PC-9 (cell line): ENCODE results near the gene HDAC8. TPM values are rescaled to one million over a fixed set of nuclear protein-coding genes. Genes with fewer than 3 reads are reported as not detected.

ENCODE experiments used
- BruUV-seq: library from RNA; stranded (reverse); fragments of 400-500 nt; replicated peaks from 2 replicates; lab custom pipeline; 2021; lab: Mats Ljungman, UMichigan
- CTCF ChIA-PET: fragments of 300-600 bp; sonication (Branson Sonifier 250); formaldehyde crosslinking; loops from one replicate; lab custom pipeline; 2022; ENCODE audit warnings: antibody characterized with exemption; lab: Charles Lee
- POLR2A ChIA-PET: fragments of 300-600 bp; sonication (Branson Sonifier 250); formaldehyde crosslinking; loops from one replicate; lab custom pipeline; 2022; ENCODE audit warnings: antibody characterized with exemption; ENCODE audit not compliant: unreplicated experiment; lab: Charles Lee
- DNase-seq, 2 experiments: peaks; one replicate each; pipeline versions ENCODE4 v3.0.0 to v3.0.0-alpha.2; 2015 to 2022; ENCODE audit warnings: mixed read lengths in 1 of 2
- H2AFZ ChIP-seq: fragments of 200-600 bp; sonication (generic); 2 replicates; pipeline ENCODE4 v1.8.1; 2017; ENCODE audit warnings: antibody characterized with exemption
- H3F3A ChIP-seq: fragments of 200-600 bp; sonication (generic); 2 replicates; pipeline ENCODE4 v1.8.1; 2017; ENCODE audit warnings: antibody characterized with exemption, mild to moderate bottlenecking, low read depth; ENCODE audit not compliant: insufficient read depth
- H3K27ac ChIP-seq: fragments of 200-600 bp; sonication (generic); 2 replicates; pipeline ENCODE4 v1.6.1; 2016; ENCODE audit warnings: mixed run types
- H3K27me3 ChIP-seq: fragments of 200-600 bp; sonication (generic); 2 replicates; pipeline ENCODE4 v1.6.1; 2016; ENCODE audit warnings: low read depth, mixed run types; ENCODE audit not compliant: insufficient read depth
- H3K36me3 ChIP-seq: fragments of 200-600 bp; sonication (generic); 2 replicates; pipeline ENCODE4 v1.6.1; 2016; ENCODE audit warnings: low read depth, mixed run types
- H3K4me1 ChIP-seq: fragments of 200-600 bp; sonication (generic); replicated peaks from 2 replicates; pipeline ENCODE4 v1.6.1; 2016; ENCODE audit warnings: mixed run types; ENCODE audit not compliant: insufficient read depth
- H3K4me2 ChIP-seq: fragments of 200-600 bp; sonication (generic); 2 replicates; pipeline ENCODE4 v1.6.1; 2017; ENCODE audit warnings: mixed run types
- H3K4me3 ChIP-seq: fragments of 200-600 bp; sonication (generic); 2 replicates; pipeline ENCODE4 v1.6.1; 2016; ENCODE audit warnings: mixed run types
- H3K79me2 ChIP-seq: fragments of 200-600 bp; sonication (generic); 2 replicates; pipeline ENCODE4 v1.6.1; 2017; ENCODE audit warnings: low read depth, mixed run types
- H3K9me2 ChIP-seq: fragments of 200-600 bp; sonication (generic); 2 replicates; pipeline ENCODE4 v1.8.1; 2017; ENCODE audit warnings: mild to moderate bottlenecking; ENCODE audit not compliant: insufficient read depth
- H3K9me3 ChIP-seq: fragments of 200-600 bp; sonication (generic); 2 replicates; pipeline ENCODE4 v1.8.1; 2016; ENCODE audit warnings: low read depth; ENCODE audit not compliant: insufficient read depth
- H4K20me1 ChIP-seq: fragments of 200-600 bp; sonication (generic); 2 replicates; pipeline ENCODE4 v1.8.1; 2017; ENCODE audit not compliant: insufficient read depth
- EZH2 ChIP-seq: fragments of 200-600 bp; sonication (generic); IDR thresholded peaks from 2 replicates; pipeline ENCODE4 v1.8.0; 2017; ENCODE audit warnings: antibody characterized with exemption, low read depth
- intact Hi-C: fragments of 100-400 bp; cut with micrococcal nuclease; formaldehyde crosslinking; loops from one replicate; pipeline ENCODE4 v1.10.0; 2022; ENCODE audit not compliant: unreplicated experiment
- total RNA-seq: library from RNA; stranded (reverse); gene quantifications from 2 replicates; pipeline ENCODE4 v1.2.3, GENCODE V29; 2021
- TF ChIP-seq, protein P1 (sequence below): fragments of 200-600 bp; sonication (generic); conservative IDR thresholded peaks from 2 replicates; pipeline ENCODE4 v1.6.1; 2017; ENCODE audit warnings: mixed run types, antibody characterized with exemption, mild to moderate bottlenecking, moderate library complexity

HDAC8 gene
- total RNA-seq, 1 experiment from 2014 or later: 61.3 TPM

DNA sequence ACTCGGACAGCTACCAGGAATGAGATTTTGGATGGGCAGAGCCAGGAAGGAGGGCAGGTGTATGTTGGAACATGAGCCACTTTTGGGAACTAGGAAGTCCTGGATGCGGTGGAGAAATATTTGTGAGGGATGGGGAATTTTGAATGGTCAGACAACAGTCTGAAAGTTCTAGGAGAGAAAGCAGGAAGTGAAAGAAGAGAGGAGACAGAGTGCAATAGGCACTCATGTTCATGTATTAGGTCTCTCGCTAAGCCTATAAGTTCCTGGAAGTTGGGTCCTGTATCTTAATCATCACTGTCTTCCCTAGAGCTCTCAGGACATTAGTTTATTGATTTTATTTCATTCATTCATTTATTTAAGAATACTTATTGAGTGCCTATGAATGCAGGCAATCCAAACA is 201.2 kb downstream of the HDAC8 start:
- H4K20me1 ChIP-seq: no peaks in the 10 kb centered on the region
- no peak overlapping the region for H3K27ac ChIP-seq
- no peaks in the 10 kb centered on the region for H3K9me2 ChIP-seq
- no peak for DNase-seq
- H3K36me3 ChIP-seq: no peaks in the 10 kb centered on the region
- H3K4me1 ChIP-seq: no peaks in the 10 kb centered on the region
- TF ChIP-seq, protein P1, sequence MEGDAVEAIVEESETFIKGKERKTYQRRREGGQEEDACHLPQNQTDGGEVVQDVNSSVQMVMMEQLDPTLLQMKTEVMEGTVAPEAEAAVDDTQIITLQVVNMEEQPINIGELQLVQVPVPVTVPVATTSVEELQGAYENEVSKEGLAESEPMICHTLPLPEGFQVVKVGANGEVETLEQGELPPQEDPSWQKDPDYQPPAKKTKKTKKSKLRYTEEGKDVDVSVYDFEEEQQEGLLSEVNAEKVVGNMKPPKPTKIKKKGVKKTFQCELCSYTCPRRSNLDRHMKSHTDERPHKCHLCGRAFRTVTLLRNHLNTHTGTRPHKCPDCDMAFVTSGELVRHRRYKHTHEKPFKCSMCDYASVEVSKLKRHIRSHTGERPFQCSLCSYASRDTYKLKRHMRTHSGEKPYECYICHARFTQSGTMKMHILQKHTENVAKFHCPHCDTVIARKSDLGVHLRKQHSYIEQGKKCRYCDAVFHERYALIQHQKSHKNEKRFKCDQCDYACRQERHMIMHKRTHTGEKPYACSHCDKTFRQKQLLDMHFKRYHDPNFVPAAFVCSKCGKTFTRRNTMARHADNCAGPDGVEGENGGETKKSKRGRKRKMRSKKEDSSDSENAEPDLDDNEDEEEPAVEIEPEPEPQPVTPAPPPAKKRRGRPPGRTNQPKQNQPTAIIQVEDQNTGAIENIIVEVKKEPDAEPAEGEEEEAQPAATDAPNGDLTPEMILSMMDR: no peak
- TF ChIP-seq EZH2: no peak
- intact Hi-C loops: no loop called here
- no peaks in the 10 kb centered on the region for H3K79me2 ChIP-seq
- H3F3A ChIP-seq: no peaks in the 10 kb centered on the region
- no peak overlapping the region for H3K4me3 ChIP-seq
- ChIA-PET CTCF (no interaction called here), POLR2A (no interaction called here)
- no peak overlapping the region for H2AFZ ChIP-seq
- H3K27me3 ChIP-seq: no peaks in the 10 kb centered on the region
- H3K9me3 ChIP-seq: no peaks in the 10 kb centered on the region
- no peak overlapping the region for H3K4me2 ChIP-seq
- BruUV-seq: no TSS peak

DNA sequence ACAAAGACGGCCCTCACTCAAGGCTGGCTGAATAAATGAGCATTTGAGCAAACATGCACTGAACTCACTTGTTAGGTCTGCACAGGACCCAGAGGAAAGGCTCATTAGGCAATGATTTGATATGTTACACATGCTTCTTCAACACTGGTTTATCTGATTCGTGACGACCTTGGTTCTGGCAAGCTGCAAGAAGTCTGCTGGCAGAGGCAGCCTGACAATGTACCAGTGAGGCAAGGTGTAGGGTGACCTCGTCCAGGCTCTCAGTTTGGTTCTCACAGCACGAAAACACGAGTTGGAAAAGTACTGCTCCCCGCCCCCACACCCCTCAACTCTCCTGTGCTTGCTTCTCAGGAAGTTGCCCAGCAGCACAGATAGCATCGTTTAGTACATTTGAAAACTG is 203.8 kb downstream of the HDAC8 start:
- no peaks in the 10 kb centered on the region for H3K79me2 ChIP-seq
- no peak for DNase-seq
- no peaks in the 10 kb centered on the region for H3F3A ChIP-seq
- H3K9me3 ChIP-seq: no peaks in the 10 kb centered on the region
- H3K36me3 ChIP-seq: no peaks in the 10 kb centered on the region
- no peaks in the 10 kb centered on the region for H3K27me3 ChIP-seq
- BruUV-seq: no TSS peak
- TF ChIP-seq, protein P1: no peak
- TF ChIP-seq EZH2: no peak
- no peaks in the 10 kb centered on the region for H3K9me2 ChIP-seq
- ChIA-PET POLR2A (no interaction called here), CTCF (no interaction called here)
- H3K4me2 ChIP-seq: no peak overlapping the region
- no peak overlapping the region for H2AFZ ChIP-seq
- intact Hi-C loops: no loop called here
- H3K4me3 ChIP-seq: no peak overlapping the region
- no peaks in the 10 kb centered on the region for H4K20me1 ChIP-seq
- H3K27ac ChIP-seq: no peak overlapping the region
- H3K4me1 ChIP-seq: no peaks in the 10 kb centered on the region

DNA sequence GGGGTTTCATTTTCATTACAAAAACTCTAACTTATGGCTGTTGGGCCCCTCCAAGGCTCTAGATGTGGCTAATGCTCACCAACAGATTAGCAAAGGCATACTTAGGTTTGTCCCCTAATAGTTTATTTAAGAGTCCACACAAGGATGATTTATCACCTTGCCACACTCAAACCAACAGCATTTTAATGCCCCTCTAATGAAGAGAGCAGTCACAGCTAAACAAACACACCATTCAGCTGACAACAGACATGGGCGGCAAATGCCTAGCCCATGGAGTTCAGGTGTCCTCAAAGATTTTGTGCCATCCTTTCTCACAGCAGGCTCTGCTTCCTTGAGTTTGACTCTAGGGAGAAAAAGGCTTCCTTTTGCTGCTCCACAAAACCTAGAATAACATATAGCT is 205.1 kb downstream of the HDAC8 start:
- Histone ChIP-seq H3K27me3 (no peaks in the 10 kb centered on the region), H3K9me2 (no peaks in the 10 kb centered on the region), H3K27ac (no peak overlapping the region), H3F3A (no peaks in the 10 kb centered on the region), H2AFZ (no peak overlapping the region), H3K4me3 (no peak overlapping the region), H3K79me2 (no peaks in the 10 kb centered on the region), H3K4me2 (no peak overlapping the region), H4K20me1 (no peaks in the 10 kb centered on the region), H3K9me3 (no peaks in the 10 kb centered on the region), H3K4me1 (no peaks in the 10 kb centered on the region), H3K36me3 (no peaks in the 10 kb centered on the region)
- ChIA-PET POLR2A (no interaction called here), CTCF (no interaction called here)
- no peak for TF ChIP-seq EZH2
- TF ChIP-seq, protein P1: no peak
- no peak for DNase-seq
- intact Hi-C loops: no loop called here
- no TSS peak for BruUV-seq
